Measurements from ENCODE around the gene G3BP1. TPM values are rescaled to one million over a fixed set of nuclear protein-coding genes. Genes with fewer than 3 reads are reported as not detected.

G3BP1 gene
- 118 to 167 TPM (median 132 TPM) in 5 replicates for total RNA-seq (2022; extraction: Qiagen RNA extraction)

DNA sequence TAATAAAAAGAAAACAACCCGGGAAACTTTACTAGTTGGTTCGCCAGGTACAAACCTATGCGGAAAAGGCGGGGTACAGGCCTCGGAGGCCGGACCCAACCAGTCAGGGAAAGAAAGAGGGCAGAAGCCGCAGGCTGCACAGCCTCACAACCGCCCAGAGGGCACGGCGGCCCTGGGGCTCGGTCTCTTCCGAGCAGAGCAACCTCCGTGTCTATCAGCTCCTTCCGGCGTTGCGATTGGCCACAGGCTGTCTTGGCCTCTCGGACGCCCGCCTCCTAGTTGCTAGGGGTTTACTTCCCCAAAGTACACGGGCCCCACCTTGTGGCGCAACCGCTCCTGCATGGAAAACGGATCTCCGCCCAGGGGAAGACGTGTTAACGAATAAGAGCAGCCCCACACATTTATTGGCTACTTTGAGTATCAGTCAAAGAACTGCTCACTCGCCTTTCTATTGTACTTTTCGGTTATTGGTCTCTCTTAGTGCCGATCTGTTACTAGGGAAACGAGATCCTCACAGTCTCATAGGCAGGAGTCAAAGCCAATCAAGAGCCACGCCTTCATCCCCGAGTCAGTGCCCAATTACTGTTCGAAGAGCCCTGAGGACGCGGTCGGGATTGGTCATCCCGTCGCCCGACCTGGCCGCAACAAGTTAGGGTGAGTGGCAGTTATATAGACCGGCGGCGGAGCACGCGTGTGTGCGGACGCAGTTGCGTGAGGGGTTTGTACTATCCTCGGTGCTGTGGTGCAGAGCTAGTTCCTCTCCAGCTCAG, at the start of gene G3BP1:
TSS of gene G3BP1 (plus strand) at position 696 of the 770 bp plus-strand sequence. CDS start 14,667 bp downstream, outside the sequence.

DNA sequence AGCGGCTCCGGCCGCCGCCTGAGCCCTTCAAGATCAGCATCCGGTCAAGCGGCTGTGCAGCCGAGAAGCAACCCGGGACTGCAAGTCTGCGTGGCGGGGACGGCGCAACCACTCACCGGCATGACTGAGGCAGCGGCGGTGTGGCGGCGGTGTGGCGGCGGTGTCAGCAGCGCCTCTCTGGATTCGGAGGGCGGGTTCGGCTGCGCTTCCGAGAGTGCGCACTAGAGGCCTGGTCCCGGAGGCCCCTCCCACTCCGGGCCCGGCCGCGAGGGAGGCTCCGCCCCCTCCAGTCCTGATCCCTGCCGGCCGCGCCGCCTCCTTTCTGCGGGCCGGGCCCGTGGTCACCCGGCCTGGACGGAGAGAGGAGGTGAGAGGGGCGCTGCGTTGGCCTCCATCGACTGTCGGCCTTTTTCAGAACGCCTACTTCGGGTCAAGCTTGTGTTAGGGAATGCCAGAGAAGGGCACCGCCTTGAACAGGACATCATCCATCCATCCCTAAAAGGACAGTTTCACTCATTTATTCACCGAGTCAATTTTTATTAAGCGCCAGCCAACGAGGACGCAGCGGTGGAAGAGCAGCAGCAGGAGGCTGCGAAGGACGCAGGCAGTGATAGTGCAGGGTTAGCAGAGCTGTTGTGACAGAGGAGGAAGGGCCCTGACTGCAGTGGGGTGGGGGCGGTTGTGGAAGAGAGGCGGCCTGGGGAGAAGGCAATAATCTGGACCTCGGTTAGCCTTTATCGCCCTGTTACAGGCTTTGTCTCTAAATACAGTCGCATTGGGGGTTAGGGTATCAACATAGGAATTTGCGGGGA, 13.1 kb upstream of the G3BP1 start, which contains the start of gene ATOX1:
TSS of gene ATOX1 (minus strand) at position 202 of the 812 bp plus-strand sequence. CDS start at position 122, 80 bp downstream.

Other genes with a start within 250 kb of the G3BP1 start
- gene FAT2, start 180.6 kb upstream of the G3BP1 start, total RNA-seq (2022; extraction: Qiagen RNA extraction), result 0.01 TPM in 1 of 5 replicates, not detected in the others
- 13.0 to 20.8 TPM (median 19.7 TPM) in 5 replicates for gene SPARC, start 85.0 kb upstream of the G3BP1 start, total RNA-seq (2022; extraction: Qiagen RNA extraction)
- 173 to 226 TPM (median 201 TPM) in 5 replicates for gene ATOX1, start 13.3 kb upstream of the G3BP1 start, total RNA-seq (2022; extraction: Qiagen RNA extraction)
- not detected in 5 replicates for gene GLRA1, start 152.9 kb downstream of the G3BP1 start, total RNA-seq (2022; extraction: Qiagen RNA extraction)